Activated CD8-positive, alpha-beta memory T cell treated with anti-CD3 and anti-CD28 coated beads, Interleukin-2, amount 10 ng/mL, durations not matched to agents 7 days and 5 days (primary cell): Measurements from ENCODE around the gene NEURL3. TPM values are rescaled to one million over a fixed set of nuclear protein-coding genes. Genes with fewer than 3 reads are reported as not detected.
"Not testable (repeated sequence)": the region's sequence is repeated elsewhere in the genome, so short reads cannot be mapped to it uniquely, and the experiment has no call there.

Experiments
- ATAC-seq: fragments of 150-1000 bp; cut with Tn5 transposase; one replicate; pipeline ENCODE4 v1.10.0; 2021; ENCODE audit warnings: moderate library complexity
- CTCF ChIA-PET: fragments of 350-600 bp; sonication (Branson Sonifier 250); formaldehyde crosslinking; loops from one replicate; lab custom pipeline; 2021; ENCODE audit warnings: antibody characterized with exemption; lab: Charles Lee
- DNase-seq: peaks from one replicate; pipeline ENCODE4 v3.0.0-alpha.2; 2020
- H3K27ac Mint-ChIP-seq: one replicate; pipeline ENCODE4 v1.8.0; 2021; ENCODE audit warnings: mild to moderate bottlenecking, mixed read lengths
- H3K27me3 Mint-ChIP-seq: one replicate; pipeline ENCODE4 v1.8.0; 2021; ENCODE audit warnings: mixed read lengths
- H3K36me3 Mint-ChIP-seq: one replicate; pipeline ENCODE4 v1.8.0; 2021; ENCODE audit warnings: mild to moderate bottlenecking, mixed read lengths
- H3K4me1 Mint-ChIP-seq: one replicate; pipeline ENCODE4 v1.8.0; 2021; ENCODE audit warnings: mixed read lengths
- H3K4me3 Mint-ChIP-seq: one replicate; pipeline ENCODE4 v1.8.0; 2021; ENCODE audit warnings: mild to moderate bottlenecking, moderate library complexity, mixed read lengths
- H3K9me3 Mint-ChIP-seq: one replicate; pipeline ENCODE4 v1.8.0; 2022; ENCODE audit warnings: low read depth, mixed read lengths
- total RNA-seq, 2 experiments: library from RNA; stranded (reverse); gene quantifications; one replicate each; pipeline ENCODE4 v1.2.3, GENCODE V29; 2021

The NEURL3 gene, protein sequence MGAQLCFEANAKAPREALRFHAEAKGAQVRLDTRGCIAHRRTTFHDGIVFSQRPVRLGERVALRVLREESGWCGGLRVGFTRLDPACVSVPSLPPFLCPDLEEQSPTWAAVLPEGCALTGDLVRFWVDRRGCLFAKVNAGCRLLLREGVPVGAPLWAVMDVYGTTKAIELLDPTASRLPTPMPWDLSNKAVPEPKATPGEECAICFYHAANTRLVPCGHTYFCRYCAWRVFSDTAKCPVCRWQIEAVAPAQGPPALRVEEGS
- under 1 TPM; 0.38 to 0.52 TPM for total RNA-seq

DNA sequence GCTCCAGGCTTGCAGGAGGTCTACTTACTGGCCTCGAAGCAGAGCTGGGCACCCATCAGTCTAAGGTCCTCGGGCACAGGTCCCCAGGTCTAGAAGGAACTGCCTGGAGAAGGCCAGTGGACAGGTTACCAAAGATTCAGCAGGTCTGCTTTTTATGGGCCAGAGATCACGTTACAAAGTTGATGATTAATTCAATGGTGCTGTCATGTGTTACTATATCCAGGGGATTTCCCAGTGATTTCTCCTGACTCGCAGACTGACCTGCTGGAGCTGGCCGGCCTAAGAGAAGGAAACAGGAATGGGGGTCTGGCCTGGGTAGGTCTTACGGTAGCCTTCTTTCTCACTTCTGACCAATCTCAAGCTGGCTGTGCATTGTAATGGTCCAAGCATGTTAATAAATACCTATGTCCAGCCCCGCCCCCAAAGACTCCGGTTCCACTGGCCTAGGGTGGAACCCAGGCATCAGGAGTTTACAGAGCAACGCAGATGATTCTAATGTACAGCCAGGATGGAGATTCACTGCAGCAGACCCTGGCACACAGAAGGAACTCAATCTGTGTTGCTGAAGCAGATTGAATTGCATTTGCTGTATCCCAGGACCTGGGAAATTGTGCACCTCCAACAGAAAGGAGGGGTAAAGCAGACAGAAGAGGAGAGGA is at the start of gene NEURL3:
TSS of gene NEURL3 (minus strand) at position 127 of the 659 bp plus-strand sequence. CDS start at position 56, 71 bp downstream.
- Mint-ChIP-seq H3K27me3 (no peaks in the 10 kb centered on the region), H3K36me3 (no peaks in the 10 kb centered on the region), H3K9me3 (no peaks in the 10 kb centered on the region), H3K4me1 (peaks cover 44% of the 10 kb centered on the region), H3K4me3 (no peak within 1 kb of the TSS), H3K27ac (peak within 1 kb of the TSS; percentile 15)
- CTCF ChIA-PET = interaction anchor here (0.6 to 7.3 kb wide), 10 partner anchors 15 to 366 kb away, joined by 3 to 157 read pairs (median 4); partner anchors contain the start of genes ASTL and ITPRIPL1
- DNase-seq = peak; percentile 37
- no peak for ATAC-seq

GRCh38 chr2:96554293-96555145 is 49.4 kb upstream of the NEURL3 start:
- no peaks in the 10 kb centered on the region for H3K27me3 Mint-ChIP-seq
- peaks cover 6% of the 10 kb centered on the region for H3K36me3 Mint-ChIP-seq
- H3K27ac Mint-ChIP-seq = no peak overlapping the region
- DNase-seq (peak; percentile 76), ATAC-seq (peak; percentile 79)
- no peaks in the 10 kb centered on the region for H3K9me3 Mint-ChIP-seq
- peaks cover 38% of the 10 kb centered on the region for H3K4me1 Mint-ChIP-seq
- CTCF ChIA-PET = interaction anchor here (0.6 to 6.5 kb wide), 62 partner anchors 8 to 366 kb away, joined by 3 to 85 read pairs (median 4); partner anchors contain the start of genes CNNM4, ITPRIPL1 and NEURL3
- no peak overlapping the region for H3K4me3 Mint-ChIP-seq

GRCh38 chr2:96553957-96554292 is 48.8 kb upstream of the NEURL3 start:
- H3K4me1 Mint-ChIP-seq = peaks cover 38% of the 10 kb centered on the region
- ATAC-seq, DNase-seq, H3K27me3 Mint-ChIP-seq, H3K27ac Mint-ChIP-seq, H3K9me3 Mint-ChIP-seq, H3K4me3 Mint-ChIP-seq, H3K36me3 Mint-ChIP-seq: not testable (repeated sequence)
- CTCF ChIA-PET = interaction anchor here (0.6 to 6.5 kb wide), 61 partner anchors 9 to 367 kb away, joined by 3 to 85 read pairs (median 5); partner anchors contain the start of genes CNNM4, ITPRIPL1 and NEURL3

DNA sequence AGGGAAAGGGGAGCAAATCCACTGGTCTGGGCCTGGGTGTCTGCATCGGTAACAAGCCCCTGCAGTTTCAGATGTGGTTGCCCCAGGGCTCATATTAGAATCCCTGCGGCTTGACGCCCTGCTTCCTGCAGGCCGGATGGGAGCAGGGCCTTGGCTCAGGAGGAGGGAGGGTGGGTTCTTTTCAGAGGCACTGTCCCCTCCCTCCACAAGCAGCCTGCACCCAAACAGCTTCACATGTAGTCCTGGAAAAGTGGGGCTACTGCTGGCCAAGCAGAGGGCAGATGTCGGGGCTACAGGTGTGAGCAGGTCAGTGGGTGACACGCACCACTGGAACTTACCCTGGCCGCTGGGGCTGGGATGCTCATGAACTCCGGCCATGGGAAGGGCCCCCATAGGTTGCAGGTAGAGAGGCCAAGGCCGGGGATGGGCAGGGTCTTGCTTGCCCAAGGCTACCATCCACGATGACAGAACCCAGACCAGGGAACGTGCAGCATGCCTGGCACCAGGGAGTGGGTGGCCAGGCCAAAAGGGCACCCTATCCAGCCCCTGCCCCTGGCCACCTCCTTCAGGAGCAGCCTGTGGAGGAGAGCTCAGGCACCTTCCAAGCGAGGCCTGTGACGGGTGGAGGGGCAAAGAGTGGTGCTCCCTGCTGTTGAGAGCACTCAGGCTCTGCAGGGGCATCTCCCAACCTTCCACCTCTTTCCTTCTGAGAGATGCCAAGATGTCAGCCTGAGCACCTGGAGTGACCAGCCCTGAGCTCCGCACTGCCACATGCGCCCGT is 48.2 kb upstream of the NEURL3 start:
- peaks cover 38% of the 10 kb centered on the region for H3K4me1 Mint-ChIP-seq
- H3K4me3 Mint-ChIP-seq = no peak overlapping the region
- CTCF ChIA-PET = interaction anchor here (0.6 to 6.5 kb wide), 46 partner anchors 9 to 323 kb away, joined by 3 to 85 read pairs (median 6); partner anchors contain the start of genes ITPRIPL1 and NEURL3
- peaks cover 7% of the 10 kb centered on the region for H3K36me3 Mint-ChIP-seq
- ATAC-seq (no peak), DNase-seq (no peak)
- no peaks in the 10 kb centered on the region for H3K27me3 Mint-ChIP-seq
- H3K9me3 Mint-ChIP-seq = no peaks in the 10 kb centered on the region
- no peak overlapping the region for H3K27ac Mint-ChIP-seq

DNA sequence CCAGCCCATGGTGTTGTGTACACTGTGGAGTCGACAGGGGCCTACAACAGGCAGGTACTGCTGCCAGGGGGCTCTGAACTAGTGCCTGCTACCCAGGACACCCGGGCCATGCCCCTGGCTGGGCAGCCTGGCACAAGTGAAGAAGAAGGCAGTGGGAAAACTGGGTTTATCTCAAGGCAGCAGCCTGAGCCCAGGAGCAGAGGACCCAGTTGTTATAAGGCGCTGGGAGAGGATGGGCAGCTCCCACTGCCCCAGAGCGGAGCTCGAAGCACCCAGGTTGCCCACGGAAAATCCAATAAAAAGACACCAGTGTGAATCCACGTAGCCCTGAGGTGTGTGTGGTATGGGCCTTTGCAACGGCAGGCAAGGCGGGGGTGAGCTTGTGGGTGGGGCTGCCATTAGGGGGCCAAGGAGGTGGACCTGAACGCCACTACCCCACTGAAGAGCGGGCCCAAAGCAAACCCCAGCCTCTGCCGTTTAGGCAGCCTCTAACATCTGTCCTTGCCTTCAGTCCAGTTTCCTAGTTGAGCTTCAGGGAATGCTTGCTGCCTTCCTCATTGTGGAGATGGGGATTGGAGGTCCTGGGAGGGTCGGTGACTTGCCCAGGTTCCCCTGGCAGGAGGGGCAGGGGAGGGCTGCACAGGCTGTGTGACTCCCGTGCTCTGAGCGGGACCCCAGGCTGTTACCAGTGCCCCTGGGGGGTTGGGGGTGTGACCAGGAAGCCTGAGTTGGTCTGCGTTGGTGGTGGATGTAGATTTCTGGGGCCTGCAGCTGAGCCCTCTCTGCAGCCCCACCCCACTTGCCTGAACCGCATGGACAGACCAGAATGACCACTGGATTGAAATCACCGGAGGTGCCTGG is 47.4 kb upstream of the NEURL3 start:
- CTCF ChIA-PET = interaction anchor here (0.8 to 6.5 kb wide), 9 partner anchors 9 to 211 kb away, joined by 3 to 85 read pairs (median 4); no protein-coding TSS in a partner anchor
- Mint-ChIP-seq H3K4me3 (no peak overlapping the region), H3K9me3 (no peaks in the 10 kb centered on the region), H3K27ac (no peak overlapping the region), H3K27me3 (no peaks in the 10 kb centered on the region), H3K4me1 (peaks cover 43% of the 10 kb centered on the region), H3K36me3 (peaks cover 12% of the 10 kb centered on the region)
- ATAC-seq = no peak
- no peak for DNase-seq

GRCh38 chr2:96551605-96552314 is 46.6 kb upstream of the NEURL3 start:
- H3K4me1 Mint-ChIP-seq = peaks cover 44% of the 10 kb centered on the region

DNA sequence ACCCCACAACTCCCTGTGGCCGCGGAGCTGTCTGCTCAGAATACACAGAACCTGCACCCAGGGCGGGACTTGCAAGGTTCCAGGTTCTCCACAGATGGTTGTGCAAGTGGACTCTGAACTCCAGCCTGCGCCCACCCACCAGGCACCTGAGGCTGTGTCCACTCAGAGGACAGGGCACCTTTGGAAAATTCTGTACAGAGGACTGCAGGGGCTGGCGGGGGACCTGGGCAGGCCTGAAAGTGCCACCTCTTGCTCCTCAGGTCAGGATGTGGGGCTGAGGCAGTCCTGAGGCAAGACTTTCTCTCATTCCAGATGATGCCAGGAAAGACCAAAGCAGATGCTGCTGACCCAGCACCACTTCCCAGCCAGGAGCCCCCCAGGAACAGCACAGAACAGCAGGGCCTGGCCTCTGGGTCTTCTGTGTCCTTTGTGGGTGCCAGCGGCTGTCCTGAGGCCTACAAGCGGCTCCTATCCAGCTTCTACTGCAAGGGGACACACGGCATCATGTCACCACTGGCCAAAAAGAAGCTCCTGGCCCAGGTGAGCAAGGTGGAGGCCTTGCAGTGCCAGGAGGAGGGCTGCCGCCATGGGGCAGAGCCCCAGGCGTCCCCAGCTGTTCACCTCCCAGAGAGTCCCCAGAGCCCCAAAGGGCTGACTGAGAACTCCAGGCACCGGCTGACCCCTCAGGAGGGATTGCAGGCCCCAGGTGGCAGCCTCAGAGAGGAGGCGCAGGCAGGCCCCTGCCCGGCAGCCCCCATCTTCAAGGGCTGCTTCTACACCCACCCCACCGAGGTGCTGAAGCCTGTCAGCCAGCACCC is 45.8 kb upstream of the NEURL3 start:
- Mint-ChIP-seq H3K9me3 (no peaks in the 10 kb centered on the region), H3K4me1 (peaks cover 48% of the 10 kb centered on the region), H3K27ac (no peak overlapping the region), H3K4me3 (no peak overlapping the region), H3K36me3 (peaks cover 21% of the 10 kb centered on the region), H3K27me3 (no peaks in the 10 kb centered on the region)
- ATAC-seq (no peak), DNase-seq (no peak)
- CTCF ChIA-PET = interaction anchor here (6.5 kb wide), 1 partner anchor 38 kb away, joined by 85 read pairs; no protein-coding TSS in a partner anchor

More at GRCh38 chr2:96551605-96552314, 46.6 kb upstream of the NEURL3 start:
- Mint-ChIP-seq H3K27me3 (no peaks in the 10 kb centered on the region), H3K36me3 (peaks cover 16% of the 10 kb centered on the region), H3K4me3 (no peak overlapping the region), H3K27ac (no peak overlapping the region), H3K9me3 (no peaks in the 10 kb centered on the region)
- ATAC-seq = no peak
- DNase-seq = no peak
- CTCF ChIA-PET = interaction anchor here (0.8 to 6.5 kb wide), 5 partner anchors 18 to 210 kb away, joined by 3 to 85 read pairs (median 3); no protein-coding TSS in a partner anchor

DNA sequence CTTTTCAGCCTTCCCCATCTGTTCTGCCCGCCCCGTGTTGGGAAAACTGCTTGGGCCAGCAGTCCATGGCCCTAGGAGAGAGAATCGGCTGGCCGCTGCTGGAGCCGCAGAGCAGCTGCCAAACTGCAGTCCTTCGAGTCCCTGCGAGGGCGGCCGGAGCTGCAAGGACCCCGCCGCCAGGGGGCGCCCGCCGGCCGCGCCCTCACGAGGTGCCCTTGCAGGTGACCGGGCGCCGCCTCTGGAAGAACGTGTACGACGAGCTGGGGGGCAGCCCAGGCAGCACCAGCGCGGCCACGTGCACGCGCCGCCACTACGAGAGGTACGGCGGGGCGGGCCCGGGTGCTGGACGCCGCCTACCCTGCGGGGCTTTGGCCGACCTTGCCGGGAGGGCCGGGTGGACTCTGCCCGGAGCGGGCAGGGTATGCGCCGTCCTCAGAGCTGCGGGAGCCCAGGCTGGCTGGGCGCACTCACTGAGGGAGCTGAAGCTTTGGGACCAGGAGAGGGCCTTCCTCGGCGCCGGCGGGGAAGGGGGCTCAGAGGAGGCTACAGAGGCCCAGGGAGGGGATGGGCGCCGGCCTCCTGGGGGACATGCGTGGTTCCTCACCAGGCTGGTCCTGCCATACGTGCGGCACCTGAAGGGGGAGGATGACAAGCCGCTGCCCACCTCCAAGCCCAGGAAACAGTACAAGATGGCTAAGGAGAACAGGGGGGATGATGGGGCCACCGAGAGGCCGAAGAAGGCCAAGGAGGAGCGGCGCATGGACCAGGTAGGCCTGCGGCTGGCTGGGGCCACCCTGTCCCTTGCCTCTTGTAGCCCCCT is 45.0 kb upstream of the NEURL3 start:
- CTCF ChIA-PET = interaction anchor here (1.0 to 6.5 kb wide), 3 partner anchors 9 to 37 kb away, joined by 3 to 85 read pairs (median 3); no protein-coding TSS in a partner anchor
- H3K27ac Mint-ChIP-seq = no peak overlapping the region
- peaks cover 27% of the 10 kb centered on the region for H3K36me3 Mint-ChIP-seq
- peaks cover 54% of the 10 kb centered on the region for H3K4me1 Mint-ChIP-seq
- H3K4me3 Mint-ChIP-seq = no peak overlapping the region
- no peak for ATAC-seq
- H3K9me3 Mint-ChIP-seq = no peaks in the 10 kb centered on the region
- H3K27me3 Mint-ChIP-seq = no peaks in the 10 kb centered on the region
- no peak for DNase-seq

DNA sequence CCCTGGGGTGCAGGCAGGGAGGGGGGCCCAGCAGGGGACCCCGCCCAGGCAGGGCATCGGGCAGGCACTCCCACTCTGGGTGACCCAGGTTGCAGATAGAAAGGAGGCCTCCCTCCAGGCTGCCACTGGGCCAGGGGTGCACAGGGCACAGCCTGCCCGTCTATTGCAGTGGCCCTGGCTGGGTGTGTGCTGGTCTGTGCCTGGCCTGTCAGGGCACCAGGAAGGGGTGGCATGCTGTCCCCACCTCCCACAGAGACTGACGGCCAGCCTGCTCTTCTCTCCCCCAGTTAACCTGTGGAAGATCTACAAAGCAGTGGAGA is 44.3 kb upstream of the NEURL3 start:
- Mint-ChIP-seq H3K27ac (no peak overlapping the region), H3K4me1 (peaks cover 53% of the 10 kb centered on the region), H3K4me3 (no peak overlapping the region), H3K9me3 (no peaks in the 10 kb centered on the region), H3K36me3 (peaks cover 33% of the 10 kb centered on the region), H3K27me3 (no peaks in the 10 kb centered on the region)
- ATAC-seq (no peak), DNase-seq (no peak)
- CTCF ChIA-PET = interaction anchor here (1.0 to 1.6 kb wide), 3 partner anchors 8 to 12 kb away, joined by 3 to 4 read pairs (median 3); no protein-coding TSS in a partner anchor
